Activated T-cell treated with anti-CD3 and anti-CD28 coated beads, Interleukin-2, amount 50 U/mL, for 72 hours (primary cell): Measurements from ENCODE around the gene SH3RF3. TPM values are rescaled to one million over a fixed set of nuclear protein-coding genes. Genes with fewer than 3 reads are reported as not detected.
A peak's percentile ranks its signal among the peaks of the same experiment; 100 is the strongest.
"Not testable (repeated sequence)": the region's sequence is repeated elsewhere in the genome, so short reads cannot be mapped to it uniquely, and the experiment has no call there.

Source experiments
- ATAC-seq, 2 donors: fragments of 150-1000 bp; cut with Tn5 transposase; replicated peaks in 1 of 2; 2 replicates each; pipeline ENCODE4 v1.10.0; 2021; ENCODE audit warnings: moderate library complexity in 2 of 2, mild to moderate bottlenecking in 1 of 2
- DNase-seq, 2 donors: peaks; one replicate each; pipeline ENCODE4 v3.0.0; 2021 to 2022; ENCODE audit warnings: mixed read lengths in 1 of 2
- H3K27ac Mint-ChIP-seq: one replicate; pipeline ENCODE4 v1.8.0; 2022; ENCODE audit warnings: mild to moderate bottlenecking, moderate library complexity, mixed read lengths
- H3K27me3 Mint-ChIP-seq: one replicate; pipeline ENCODE4 v1.8.0; 2022; ENCODE audit warnings: low read depth, mixed read lengths
- H3K36me3 Mint-ChIP-seq, 2 donors: one replicate each; pipeline ENCODE4 v1.8.0; 2022; ENCODE audit warnings: mixed read lengths in 2 of 2, mild to moderate bottlenecking in 1 of 2; ENCODE audit not compliant: insufficient read depth in 2 of 2
- H3K4me1 Mint-ChIP-seq: one replicate; pipeline ENCODE4 v1.8.0; 2022; ENCODE audit warnings: low read depth, mixed read lengths
- H3K4me3 Mint-ChIP-seq, 2 donors: one replicate each; pipeline ENCODE4 v1.8.0; 2022; ENCODE audit warnings: mild to moderate bottlenecking in 2 of 2, mixed read lengths in 2 of 2, moderate library complexity in 2 of 2
- H3K9me3 Mint-ChIP-seq, 2 donors: one replicate each; pipeline ENCODE4 v1.8.0; 2022; ENCODE audit warnings: mixed read lengths in 2 of 2
- total RNA-seq, 2 donors: library from RNA; stranded (reverse); gene quantifications; one replicate each; pipeline ENCODE4 v1.2.3, GENCODE V29; 2022

Gene SH3RF3
- total RNA-seq, 2 donors from 2014 or later: 1.0 to 1.2 TPM

- Mint-ChIP-seq H3K4me3 (no peak overlapping the region), H3K27ac (no peak overlapping the region), H3K27me3 (peaks cover 5% of the 10 kb centered on the region), H3K4me1 (peaks cover 18% of the 10 kb centered on the region), H3K9me3 (peaks cover 2 to 4% of the 10 kb centered on the region in 2 donors), H3K36me3 (peaks cover 5 to 7% of the 10 kb centered on the region in 2 donors)
- ATAC-seq (no peak), DNase-seq (no peak)
Observed at GRCh38 chr2:109098251-109098920, 30.6 kb upstream of the SH3RF3 start.

- peaks cover 20% of the 10 kb centered on the region for H3K4me1 Mint-ChIP-seq
- peaks cover 5% of the 10 kb centered on the region in 2 donors for H3K36me3 Mint-ChIP-seq
- H3K9me3 Mint-ChIP-seq: peaks cover 2 to 4% of the 10 kb centered on the region in 2 donors
Observed at GRCh38 chr2:109098921-109099273, 30.1 kb upstream of the SH3RF3 start.

GRCh38 chr2:109102588-109103233 is 26.3 kb upstream of the SH3RF3 start:
- Mint-ChIP-seq H3K4me3 (peak overlapping the region in 1 of 2 donors; percentile 25), H3K27me3 (peaks cover 5% of the 10 kb centered on the region), H3K4me1 (peaks cover 20% of the 10 kb centered on the region), H3K36me3 (no peaks in the 10 kb centered on the region), H3K27ac (no peak overlapping the region), H3K9me3 (no peaks in the 10 kb centered on the region)
- ATAC-seq (peak in 1 of 2 donors; percentile 22), DNase-seq (peak in 1 of 2 donors; percentile 6)

More at GRCh38 chr2:109098921-109099273, 30.1 kb upstream of the SH3RF3 start:
- peaks cover 5% of the 10 kb centered on the region for H3K27me3 Mint-ChIP-seq
- no peak overlapping the region for H3K27ac Mint-ChIP-seq
- no peak for DNase-seq
- no peak for ATAC-seq
- no peak overlapping the region for H3K4me3 Mint-ChIP-seq

GRCh38 chr2:109105113-109105512 is 23.9 kb upstream of the SH3RF3 start:
- Mint-ChIP-seq H3K36me3 (no peaks in the 10 kb centered on the region), H3K4me1 (peaks cover 19% of the 10 kb centered on the region), H3K4me3 (no peak overlapping the region), H3K27me3 (peaks cover 5% of the 10 kb centered on the region), H3K9me3 (no peaks in the 10 kb centered on the region), H3K27ac (no peak overlapping the region)
- no peak for DNase-seq
- no peak for ATAC-seq

- Mint-ChIP-seq H3K27me3 (no peaks in the 10 kb centered on the region), H3K9me3 (no peaks in the 10 kb centered on the region), H3K27ac (no peak overlapping the region), H3K4me1 (no peaks in the 10 kb centered on the region), H3K4me3 (no peak overlapping the region), H3K36me3 (no peaks in the 10 kb centered on the region)
- ATAC-seq (no peak), DNase-seq (no peak)
Observed at GRCh38 chr2:109108740-109109139, 20.3 kb upstream of the SH3RF3 start.

- no peaks in the 10 kb centered on the region for H3K4me1 Mint-ChIP-seq
- H3K4me3 Mint-ChIP-seq: no peak overlapping the region
- DNase-seq (no peak), ATAC-seq (no peak)
- H3K27ac Mint-ChIP-seq: no peak overlapping the region
- no peaks in the 10 kb centered on the region for H3K27me3 Mint-ChIP-seq
- H3K9me3 Mint-ChIP-seq: no peaks in the 10 kb centered on the region
- H3K36me3 Mint-ChIP-seq: no peaks in the 10 kb centered on the region
Observed at GRCh38 chr2:109109342-109109741, 19.7 kb upstream of the SH3RF3 start.

- ATAC-seq: no peak
- DNase-seq: no peak
- H3K36me3 Mint-ChIP-seq: no peaks in the 10 kb centered on the region
- H3K27me3 Mint-ChIP-seq: no peaks in the 10 kb centered on the region
- H3K4me3 Mint-ChIP-seq: no peak overlapping the region
- no peaks in the 10 kb centered on the region for H3K4me1 Mint-ChIP-seq
- no peaks in the 10 kb centered on the region for H3K9me3 Mint-ChIP-seq
- no peak overlapping the region for H3K27ac Mint-ChIP-seq
Observed at GRCh38 chr2:109110170-109110569, 18.8 kb upstream of the SH3RF3 start.

- H3K27ac Mint-ChIP-seq, ATAC-seq, H3K4me3 Mint-ChIP-seq, H3K9me3 Mint-ChIP-seq, H3K36me3 Mint-ChIP-seq, DNase-seq, H3K4me1 Mint-ChIP-seq, H3K27me3 Mint-ChIP-seq: not testable (repeated sequence)
Observed at GRCh38 chr2:109117181-109117580, 11.8 kb upstream of the SH3RF3 start.

- Mint-ChIP-seq H3K36me3 (peaks cover 0 to 2% of the 10 kb centered on the region in 2 donors), H3K4me3 (no peak overlapping the region), H3K27me3 (no peaks in the 10 kb centered on the region), H3K4me1 (peaks cover 10% of the 10 kb centered on the region), H3K27ac (no peak overlapping the region), H3K9me3 (no peaks in the 10 kb centered on the region)
- no peak for ATAC-seq
- DNase-seq: no peak
Observed at GRCh38 chr2:109117780-109118179, 11.2 kb upstream of the SH3RF3 start.

- H3K9me3 Mint-ChIP-seq: no peaks in the 10 kb centered on the region
Observed at GRCh38 chr2:109118321-109118720, 10.7 kb upstream of the SH3RF3 start.

GRCh38 chr2:109120166-109120565 is 8.8 kb upstream of the SH3RF3 start:
- no peaks in the 10 kb centered on the region for H3K27me3 Mint-ChIP-seq
- H3K27ac Mint-ChIP-seq: no peak overlapping the region
- H3K36me3 Mint-ChIP-seq: peaks cover 0 to 2% of the 10 kb centered on the region in 2 donors
- H3K4me3 Mint-ChIP-seq: no peak overlapping the region
- no peak for DNase-seq
- H3K9me3 Mint-ChIP-seq: no peaks in the 10 kb centered on the region
- no peak for ATAC-seq
- peaks cover 16% of the 10 kb centered on the region for H3K4me1 Mint-ChIP-seq

More at GRCh38 chr2:109118321-109118720, 10.7 kb upstream of the SH3RF3 start:
- H3K27ac Mint-ChIP-seq: no peak overlapping the region
- ATAC-seq (no peak), DNase-seq (no peak)
- H3K27me3 Mint-ChIP-seq: no peaks in the 10 kb centered on the region
- H3K4me3 Mint-ChIP-seq: no peak overlapping the region
- peaks cover 0 to 2% of the 10 kb centered on the region in 2 donors for H3K36me3 Mint-ChIP-seq
- peaks cover 10% of the 10 kb centered on the region for H3K4me1 Mint-ChIP-seq

GRCh38 chr2:109120686-109121085 is 8.3 kb upstream of the SH3RF3 start:
- not testable (repeated sequence) for H3K9me3 Mint-ChIP-seq, H3K27me3 Mint-ChIP-seq, H3K27ac Mint-ChIP-seq, ATAC-seq, H3K4me3 Mint-ChIP-seq, DNase-seq, H3K36me3 Mint-ChIP-seq
- peaks cover 21% of the 10 kb centered on the region for H3K4me1 Mint-ChIP-seq

- no peak overlapping the region for H3K4me3 Mint-ChIP-seq
- H3K9me3 Mint-ChIP-seq: no peaks in the 10 kb centered on the region
- ATAC-seq: no peak
- H3K36me3 Mint-ChIP-seq: no peaks in the 10 kb centered on the region
- no peak for DNase-seq
- H3K27ac Mint-ChIP-seq: no peak overlapping the region
- peaks cover 34% of the 10 kb centered on the region for H3K4me1 Mint-ChIP-seq
- H3K27me3 Mint-ChIP-seq: no peaks in the 10 kb centered on the region
Observed at GRCh38 chr2:109123586-109124201, 5.3 kb upstream of the SH3RF3 start.
